HG03025 (cell line): ENCODE data around the gene ATR.
"Not testable (repeated sequence)": the region's sequence is repeated elsewhere in the genome, so short reads cannot be mapped to it uniquely, and the experiment has no call there.

Source experiments
- ATAC-seq: cut with Tn5 transposase; IDR thresholded peaks from one replicate; pipeline ENCODE4 v1.9.1; 2021; ENCODE audit warnings: mild to moderate bottlenecking, moderate library complexity; ENCODE audit not compliant: unreplicated experiment, low FRiP score

ATR gene

GRCh38 chr3:142595581-142595950 is 17.0 kb upstream of the ATR start:
- ATAC-seq, result no peak

DNA sequence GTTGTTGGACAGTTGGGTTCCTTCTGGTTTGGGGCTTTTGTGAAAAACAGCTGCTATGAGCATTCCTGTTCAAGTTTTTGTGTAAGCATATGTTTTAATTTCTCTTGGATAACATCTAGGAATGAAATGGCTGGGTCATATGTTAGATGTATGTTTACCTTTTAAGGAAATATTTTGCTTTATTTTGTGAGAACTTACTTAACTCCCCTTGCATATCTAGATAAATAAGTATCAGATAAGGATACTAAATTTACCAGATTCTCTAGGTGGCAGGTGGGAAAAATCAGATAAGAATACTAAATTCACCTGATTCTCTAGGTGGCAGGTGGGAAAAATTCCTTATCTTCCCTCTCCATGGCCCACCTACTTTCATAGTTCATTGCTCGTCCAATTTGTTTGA is 16.6 kb upstream of the ATR start:
- no peak for ATAC-seq

- ATAC-seq, result not testable (repeated sequence)
Observed at GRCh38 chr3:142592268-142592667, 13.7 kb upstream of the ATR start.

GRCh38 chr3:142588703-142589102 is 10.2 kb upstream of the ATR start:
- no peak for ATAC-seq

- ATAC-seq, result peak; percentile 55
Observed at GRCh38 chr3:142586803-142587406, 8.4 kb upstream of the ATR start.

GRCh38 chr3:142581070-142581469 is 2.5 kb upstream of the ATR start:
- ATAC-seq, result not testable (repeated sequence)

- ATAC-seq, result no peak
Observed at GRCh38 chr3:142580061-142580423, 1.5 kb upstream of the ATR start.

DNA sequence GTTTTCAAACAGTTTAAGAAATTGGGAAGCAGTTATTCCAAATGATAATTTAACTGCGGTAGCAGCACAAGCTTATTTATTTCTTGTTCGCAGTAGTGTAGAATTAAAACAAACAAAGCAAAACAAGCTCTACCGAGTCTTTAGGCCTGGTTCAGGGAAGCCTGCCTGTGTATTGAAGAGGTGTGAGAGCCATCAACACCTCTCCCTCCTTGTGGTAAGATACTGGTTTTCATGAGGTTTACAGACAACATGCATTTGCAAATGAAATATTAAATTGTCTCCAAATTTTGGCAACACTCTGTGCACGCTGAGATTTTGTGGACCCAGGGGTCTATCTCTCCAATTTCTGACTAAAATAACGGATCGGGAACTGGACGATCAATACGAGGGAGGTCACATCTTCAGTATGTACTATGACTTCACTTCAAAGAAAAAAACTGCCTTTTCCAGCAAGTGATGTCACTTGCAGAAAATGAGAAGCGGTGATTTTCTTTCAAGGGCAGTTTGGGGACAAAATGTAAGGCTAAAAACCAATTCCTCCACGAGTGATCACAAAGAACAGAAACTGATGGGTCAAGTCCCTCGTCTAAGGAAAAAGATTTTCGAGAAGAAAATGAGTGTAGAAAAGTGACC is 721 bp downstream of the ATR start:
- ATAC-seq, result no peak

- no peak for ATAC-seq
Observed at GRCh38 chr3:142576792-142577191, 1.7 kb downstream of the ATR start.

GRCh38 chr3:142574665-142575064 is 3.9 kb downstream of the ATR start:
- ATAC-seq, result no peak

DNA sequence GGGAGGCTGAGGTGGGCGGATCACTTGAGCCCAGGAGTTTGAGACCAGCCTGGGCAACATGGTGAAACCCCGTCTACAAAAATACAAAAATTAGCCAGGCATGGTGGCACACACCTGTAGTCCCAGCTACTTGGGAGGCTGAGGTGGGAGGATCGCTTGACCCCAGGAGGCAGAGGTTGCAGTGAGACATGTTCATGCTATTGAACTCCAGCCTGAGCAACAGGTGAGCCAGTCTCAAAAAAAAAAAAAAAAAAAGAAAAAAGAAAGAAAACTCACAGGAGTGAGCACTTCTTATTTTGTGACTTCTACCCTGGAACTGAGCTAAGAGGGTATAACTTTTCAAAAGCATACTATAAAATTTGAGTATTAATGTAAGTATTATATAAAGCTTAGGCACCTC is 4.3 kb downstream of the ATR start:
- ATAC-seq, result not testable (repeated sequence)

- not testable (repeated sequence) for ATAC-seq
Observed at GRCh38 chr3:142569422-142569821, 9.1 kb downstream of the ATR start.

DNA sequence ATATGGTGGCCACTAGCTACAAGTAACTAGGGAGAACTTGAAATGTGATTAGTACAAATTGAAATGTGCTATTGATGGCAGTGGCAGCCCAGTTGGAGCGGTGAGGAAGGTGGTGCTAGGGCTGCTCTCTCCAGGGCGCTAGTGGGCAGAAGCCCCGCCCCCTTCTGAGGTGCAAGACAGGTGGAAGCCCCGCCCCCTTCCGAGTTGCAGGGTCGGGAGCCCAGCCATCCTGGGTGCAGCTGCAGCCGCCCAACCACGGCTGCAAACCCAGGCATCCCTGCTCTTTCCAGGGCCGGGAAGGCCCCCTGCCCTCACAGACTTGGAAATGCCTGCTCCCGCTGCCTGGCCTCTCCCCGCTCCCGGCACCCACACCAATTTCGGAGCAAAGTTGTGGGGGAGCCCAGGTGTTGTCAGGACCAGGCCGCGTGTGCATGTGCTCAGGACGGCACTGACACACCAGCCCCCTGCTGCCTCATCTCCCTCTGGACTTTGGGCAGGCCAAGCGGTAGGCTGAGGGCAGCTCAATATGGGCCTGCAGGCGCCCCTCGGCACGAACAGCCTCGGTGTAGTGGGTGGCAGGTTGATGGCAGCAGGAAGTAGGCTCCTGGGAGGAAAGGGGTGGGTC is 10.0 kb downstream of the ATR start:
- no peak for ATAC-seq

DNA sequence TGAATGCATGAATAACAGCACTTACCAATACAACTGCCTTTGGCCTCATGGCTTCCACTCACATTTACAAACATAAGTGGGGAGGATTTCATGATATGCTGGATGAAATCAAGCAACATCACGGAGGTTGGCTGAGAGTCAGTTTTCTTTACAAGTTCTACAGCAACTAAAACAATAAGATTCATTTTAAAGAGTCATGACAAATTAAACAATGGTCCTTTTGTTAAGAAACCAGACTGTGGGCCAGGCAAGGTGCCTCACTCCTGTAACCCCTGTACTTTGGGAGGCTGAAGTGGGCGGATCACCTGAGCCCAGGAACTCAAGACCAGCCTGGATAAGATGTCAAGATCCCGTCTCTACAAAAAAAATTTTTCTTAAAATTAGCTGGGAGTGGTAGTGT is 12.4 kb downstream of the ATR start:
- no peak for ATAC-seq

GRCh38 chr3:142563496-142563997 is 15.0 kb downstream of the ATR start:
- ATAC-seq, result no peak

DNA sequence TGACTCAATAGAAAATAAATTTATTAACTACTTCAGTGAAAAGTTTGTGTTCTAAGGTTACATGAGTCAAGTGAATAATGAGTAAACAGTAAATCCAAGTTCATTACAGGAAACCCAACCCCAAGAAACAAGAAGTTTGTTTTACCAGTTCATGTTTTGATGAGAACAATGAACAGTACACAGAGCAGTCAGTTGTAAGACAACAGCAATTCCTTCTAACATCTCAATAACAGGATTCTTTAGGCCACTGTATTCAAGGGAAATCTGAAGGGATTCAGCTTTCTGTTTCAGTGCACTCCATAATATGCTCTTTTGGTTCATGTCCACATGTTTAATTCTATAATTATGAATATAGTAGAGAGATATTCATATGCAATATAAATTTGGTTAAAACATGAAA is 18.4 kb downstream of the ATR start:
- no peak for ATAC-seq

GRCh38 chr3:142553741-142554140 is 24.8 kb downstream of the ATR start:
- no peak for ATAC-seq

DNA sequence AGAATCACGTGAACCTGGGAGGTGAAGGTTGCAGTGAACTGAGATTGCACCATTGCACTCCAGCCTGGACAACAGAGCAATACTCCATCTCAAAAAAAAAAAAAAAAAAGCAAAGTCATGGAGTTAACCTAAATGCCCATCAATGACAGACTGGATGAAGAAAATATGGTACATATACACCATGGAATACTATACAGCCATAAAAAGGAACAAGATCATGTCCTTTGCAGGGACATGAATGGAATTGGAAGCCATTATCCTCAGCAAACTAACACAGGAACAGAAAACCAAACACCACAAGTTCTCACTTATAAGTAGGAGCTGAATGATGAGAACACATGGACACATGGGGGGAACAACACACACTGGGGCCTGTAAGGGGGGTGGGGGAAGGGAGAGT is 26.0 kb downstream of the ATR start:
- ATAC-seq, result not testable (repeated sequence)

- ATAC-seq, result no peak
Observed at GRCh38 chr3:142549986-142550385, 28.5 kb downstream of the ATR start.

DNA sequence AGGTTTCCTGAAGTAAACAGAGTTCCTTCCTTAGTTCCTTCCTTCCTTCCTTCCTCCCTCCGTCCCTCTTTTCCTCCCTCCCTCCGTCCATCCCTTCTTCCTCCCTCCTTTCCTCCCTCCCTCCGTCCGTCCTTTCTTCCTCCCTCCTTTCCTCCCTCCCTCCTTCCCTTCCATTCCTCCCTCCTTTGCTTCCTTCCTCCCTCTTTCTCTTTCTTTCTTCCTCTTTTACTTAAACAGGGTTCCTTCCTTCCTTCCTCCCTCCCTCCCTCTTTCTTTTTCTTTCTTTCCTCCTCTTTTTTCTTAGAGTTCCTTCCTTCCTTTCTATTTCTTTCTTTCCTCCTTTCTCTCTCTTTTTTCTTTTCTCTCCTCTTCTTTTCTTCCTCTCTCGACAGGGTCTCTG is 35.2 kb downstream of the ATR start:
- ATAC-seq, result no peak

DNA sequence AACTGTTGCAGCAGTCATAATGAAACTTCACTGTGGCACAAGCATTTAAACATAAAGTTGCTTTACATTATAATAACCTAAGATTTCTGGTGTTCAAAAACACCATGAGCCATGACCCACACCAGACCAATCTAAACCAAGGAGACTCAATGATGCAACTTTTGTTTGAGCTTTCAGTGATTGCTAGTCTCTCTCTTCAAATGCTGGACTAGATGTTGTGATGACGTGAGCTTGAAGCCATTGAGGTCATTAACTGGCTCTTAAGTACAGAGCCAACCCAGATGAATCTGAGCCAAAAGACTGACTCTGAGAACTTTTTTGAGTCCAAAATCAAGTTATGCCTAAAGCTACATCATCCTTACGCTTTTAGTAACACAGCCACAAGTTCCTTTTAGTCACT is 36.5 kb downstream of the ATR start:
- no peak for ATAC-seq

DNA sequence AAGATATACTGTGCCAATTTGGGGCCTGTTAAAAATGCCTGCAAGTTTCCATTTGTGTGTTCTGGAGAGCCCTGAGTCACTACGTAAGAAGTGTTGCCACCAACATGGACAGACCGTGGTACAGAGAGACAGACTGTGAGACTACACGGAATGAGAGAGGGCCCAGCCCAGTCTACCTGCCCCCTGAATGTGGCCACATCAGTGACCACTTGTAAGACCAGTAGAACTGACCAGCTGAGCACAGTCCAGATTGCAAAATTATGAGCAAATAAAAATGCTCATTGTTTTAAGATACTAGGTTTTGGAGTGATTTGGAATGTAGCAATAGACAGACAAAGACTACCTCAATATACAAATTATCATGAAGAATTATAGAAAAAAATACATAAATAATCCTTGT is 42.0 kb downstream of the ATR start:
- ATAC-seq, result no peak
